DND-41 (cell line): ENCODE measurements around the gene CANT1.

ENCODE experiments used
- CTCF ChIP-seq: IDR thresholded peaks from 2 replicates; pipeline ENCODE4 v1.5.1; 2012; ENCODE audit warnings: borderline replicate concordance, low read length, moderate library complexity, mild to moderate bottlenecking; ENCODE audit not compliant: poor library complexity, severe bottlenecking; ENCODE audit errors: extremely low read depth
- EZH2 ChIP-seq: IDR thresholded peaks from 3 replicates; pipeline ENCODE4 v1.6.1; 2012; ENCODE audit warnings: borderline replicate concordance, low read depth, mild to moderate bottlenecking, moderate library complexity, low read length, inconsistent platforms; ENCODE audit not compliant: severe bottlenecking

GRCh38 chr17:78986649-78987328 is 22.8 kb downstream of the CANT1 start:
- TF ChIP-seq EZH2 (no peak), CTCF (no peak)
